UCSD-AML1 (cell line): ENCODE data around the gene RNASE7.

ENCODE experiments used
- DNase-seq: peaks from one replicate; lab custom pipeline; 2025; ENCODE audit not compliant: unreplicated experiment; lab: John Stamatoyannopoulos, UW

Gene RNASE7

DNA sequence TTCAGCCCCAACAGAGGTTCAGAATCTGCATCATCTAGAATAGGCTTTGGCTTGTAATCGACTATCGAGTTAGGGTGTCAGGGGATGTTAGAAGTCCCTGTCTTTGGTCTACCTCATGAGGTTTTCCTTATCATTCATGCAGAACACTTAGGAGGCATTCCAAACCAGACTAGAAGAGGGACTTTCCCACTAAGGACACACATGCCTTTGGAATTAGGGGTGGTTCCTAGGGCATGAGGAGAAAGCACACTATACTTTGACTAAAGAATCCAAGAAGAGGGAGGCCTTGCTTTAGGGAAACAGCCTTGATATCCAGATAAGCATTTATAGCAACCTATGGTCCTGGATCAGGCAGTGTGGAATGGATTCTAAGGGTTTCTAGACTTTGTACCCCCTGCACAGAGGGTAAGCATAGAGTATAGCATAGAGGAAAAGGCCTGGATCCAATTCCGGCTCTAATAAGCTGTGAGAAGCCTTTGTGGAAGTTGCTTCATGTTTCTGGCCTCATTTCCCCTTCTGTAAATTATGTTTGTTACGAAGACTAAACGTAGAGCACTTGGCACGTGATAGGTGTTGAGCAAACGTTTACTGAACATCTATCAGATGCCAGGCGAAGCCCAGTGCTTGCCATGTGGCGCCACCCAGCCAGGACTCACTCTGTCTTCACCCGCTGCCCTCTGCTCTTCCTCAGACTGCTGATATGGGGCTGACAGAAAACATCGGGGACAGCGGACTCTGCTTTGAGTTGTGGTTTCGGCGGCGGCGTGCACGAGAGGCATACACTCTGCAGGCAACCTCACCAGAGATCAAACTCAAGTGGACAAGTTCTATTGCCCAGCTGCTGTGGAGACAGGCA lies 43.1 kb downstream of the RNASE7 start:
- no peak for DNase-seq

- DNase-seq, result no peak
Observed at GRCh38 chr14:21086908-21087293, 44.7 kb downstream of the RNASE7 start.

DNA sequence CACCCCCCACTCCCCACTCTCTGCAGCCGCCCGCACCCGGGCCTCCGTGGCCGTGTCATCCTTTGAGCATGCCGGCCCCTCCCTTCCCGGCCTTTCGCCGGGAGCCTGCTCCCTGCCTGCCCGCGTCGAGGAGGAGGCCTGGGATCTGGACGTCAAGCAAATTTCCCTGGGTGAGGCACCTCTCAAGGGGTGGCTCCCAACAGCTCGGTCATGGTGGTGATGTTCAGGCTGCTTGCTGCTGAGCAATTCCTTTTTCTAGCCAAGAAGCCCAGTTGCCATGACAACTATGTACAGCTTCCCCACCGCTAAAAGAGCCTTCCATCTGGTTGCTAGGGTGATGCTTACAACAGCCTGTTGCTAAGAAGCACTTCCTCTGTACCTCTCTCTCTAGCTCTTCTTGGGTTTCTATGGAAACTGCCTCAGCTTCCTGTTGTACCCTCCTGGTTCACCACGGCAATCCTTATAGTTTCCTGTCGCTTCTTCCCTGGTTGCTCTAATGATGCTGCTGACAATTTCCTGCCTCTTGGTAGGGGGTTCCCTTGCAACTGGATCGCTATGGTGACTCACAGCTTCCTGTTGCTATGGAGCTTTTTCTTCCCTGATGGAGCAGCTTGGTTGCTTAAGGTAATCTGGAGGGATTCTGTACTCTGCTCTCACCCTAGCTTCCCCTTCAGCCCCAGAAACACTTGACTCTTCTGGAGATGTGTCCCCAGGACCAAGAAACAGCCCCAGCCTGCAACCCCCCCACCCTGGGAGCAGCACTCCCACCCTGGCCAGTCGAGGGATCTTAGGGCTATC lies 45.3 kb downstream of the RNASE7 start:
- peak; percentile 40 for DNase-seq

DNA sequence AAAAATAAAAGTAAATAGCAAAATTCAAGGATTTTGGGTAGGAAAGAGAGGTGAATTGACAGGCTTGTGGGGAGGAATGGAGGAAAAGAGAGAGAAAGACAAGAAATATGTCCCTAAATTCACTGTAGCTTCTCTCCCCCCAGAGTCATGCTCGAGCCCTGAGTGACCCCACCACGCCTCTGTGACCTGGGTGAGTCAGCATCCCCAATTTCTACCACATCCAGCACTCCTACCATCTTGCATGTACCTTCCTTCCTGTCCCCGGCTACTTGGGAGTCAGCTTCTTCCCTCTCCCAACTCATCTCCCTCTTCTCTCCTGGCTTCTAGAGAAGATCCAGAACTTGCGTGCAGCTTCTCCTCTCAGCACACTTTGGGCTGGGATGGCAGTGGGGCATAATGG lies 46.5 kb downstream of the RNASE7 start:
- no peak for DNase-seq

GRCh38 chr14:21089271-21089670 lies 47.1 kb downstream of the RNASE7 start:
- DNase-seq, result no peak

DNA sequence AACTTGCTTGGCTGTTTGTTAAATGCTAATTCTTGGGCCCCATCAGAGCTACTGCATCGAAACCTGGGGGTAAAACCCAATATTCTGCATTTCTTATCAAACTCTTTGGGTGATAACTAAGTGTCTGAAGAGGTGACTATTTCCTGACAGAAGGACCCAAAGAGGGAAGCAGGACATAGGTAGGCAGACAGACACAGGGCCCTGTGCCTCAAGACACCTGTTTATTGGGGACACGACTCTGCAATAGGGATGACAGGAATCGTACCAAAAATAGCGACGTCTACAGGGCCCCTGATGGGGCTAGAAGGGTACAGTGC lies 47.7 kb downstream of the RNASE7 start:
- DNase-seq, result no peak

GRCh38 chr14:21090194-21090939 lies 48.2 kb downstream of the RNASE7 start:
- peak; percentile 30 for DNase-seq

GRCh38 chr14:21090940-21091663 lies 48.9 kb downstream of the RNASE7 start:
- no peak for DNase-seq

GRCh38 chr14:21091821-21092272 lies 49.7 kb downstream of the RNASE7 start:
- DNase-seq, result no peak

- peak; percentile 83 for DNase-seq
Observed at GRCh38 chr14:21092273-21093011, 50.3 kb downstream of the RNASE7 start.

GRCh38 chr14:21093018-21093417 lies 50.9 kb downstream of the RNASE7 start:
- DNase-seq, result no peak
